Right lobe of liver (tissue), 4 donors: ENCODE data around the gene FAM174C.

ENCODE experiments used
- POLR2A ChIP-seq: fragments of 450-650 bp; IDR thresholded peaks from one replicate; pipeline ENCODE4 v1.6.1; 2017; ENCODE audit warnings: antibody characterized with exemption, mild to moderate bottlenecking
- TF ChIP-seq, protein P1 (sequence below), 4 donors: fragments of 200-600 bp in 3 of 4; fragments of 450-650 bp in 1 of 4; IDR thresholded peaks; one replicate each; pipeline versions ENCODE4 v1.5.1 to v1.8.0; 2016 to 2022; ENCODE audit warnings: antibody characterized with exemption in 4 of 4, mild to moderate bottlenecking in 2 of 4
- donor health status: DM: no; HTN: no; CAD: no.
- donor health status: DM: no; HTN: no; CAD: no.
- donor health status: DM: no; HTN: yes; CAD: no.

DNA sequence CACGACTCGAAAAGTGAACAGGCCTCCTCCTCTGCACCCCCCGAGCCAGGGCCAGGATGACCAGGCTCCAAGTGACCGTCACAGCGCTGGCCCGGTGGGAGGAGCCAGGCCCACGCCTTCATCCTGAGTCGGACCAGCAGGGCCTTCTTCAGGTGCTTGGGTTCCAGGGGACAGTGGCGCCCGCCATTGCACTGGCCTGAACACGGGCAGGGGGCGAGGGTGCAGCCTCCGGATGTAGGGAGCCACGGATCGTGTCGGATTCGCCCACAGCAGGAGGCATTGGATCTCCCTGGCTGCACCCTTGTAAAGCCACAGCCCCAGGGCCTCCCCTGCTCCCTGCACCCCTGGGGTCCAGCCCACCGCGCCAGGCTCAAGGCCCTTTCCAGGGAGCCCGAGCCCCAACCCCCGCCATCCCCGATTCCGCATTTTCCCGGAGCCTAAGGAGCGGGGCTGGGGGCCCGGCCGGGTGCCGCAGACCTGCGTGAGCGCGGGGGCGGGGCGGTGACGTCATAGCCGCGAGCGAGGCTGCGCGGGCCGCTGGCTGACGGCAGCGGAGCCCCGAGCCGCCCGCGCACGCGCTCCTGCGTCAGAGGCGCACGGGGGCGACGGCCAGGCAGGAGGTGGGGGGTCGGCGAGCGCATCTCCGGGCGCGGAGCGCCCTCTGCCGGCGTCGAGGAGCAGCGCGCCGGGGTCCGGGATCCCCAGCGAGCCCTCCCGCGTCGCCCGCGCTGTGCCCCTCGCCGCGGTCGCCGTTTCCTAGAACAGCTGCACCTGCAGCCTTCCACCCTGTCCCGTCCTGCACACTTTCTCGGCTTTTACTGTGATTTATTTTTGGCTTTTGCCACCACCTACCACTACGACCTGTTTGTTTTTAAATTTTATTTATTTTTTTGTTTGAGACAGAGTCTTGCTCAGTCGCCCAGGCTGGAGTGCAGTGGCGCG, 35.3 kb upstream of the FAM174C start:
- TF ChIP-seq, protein P1, sequence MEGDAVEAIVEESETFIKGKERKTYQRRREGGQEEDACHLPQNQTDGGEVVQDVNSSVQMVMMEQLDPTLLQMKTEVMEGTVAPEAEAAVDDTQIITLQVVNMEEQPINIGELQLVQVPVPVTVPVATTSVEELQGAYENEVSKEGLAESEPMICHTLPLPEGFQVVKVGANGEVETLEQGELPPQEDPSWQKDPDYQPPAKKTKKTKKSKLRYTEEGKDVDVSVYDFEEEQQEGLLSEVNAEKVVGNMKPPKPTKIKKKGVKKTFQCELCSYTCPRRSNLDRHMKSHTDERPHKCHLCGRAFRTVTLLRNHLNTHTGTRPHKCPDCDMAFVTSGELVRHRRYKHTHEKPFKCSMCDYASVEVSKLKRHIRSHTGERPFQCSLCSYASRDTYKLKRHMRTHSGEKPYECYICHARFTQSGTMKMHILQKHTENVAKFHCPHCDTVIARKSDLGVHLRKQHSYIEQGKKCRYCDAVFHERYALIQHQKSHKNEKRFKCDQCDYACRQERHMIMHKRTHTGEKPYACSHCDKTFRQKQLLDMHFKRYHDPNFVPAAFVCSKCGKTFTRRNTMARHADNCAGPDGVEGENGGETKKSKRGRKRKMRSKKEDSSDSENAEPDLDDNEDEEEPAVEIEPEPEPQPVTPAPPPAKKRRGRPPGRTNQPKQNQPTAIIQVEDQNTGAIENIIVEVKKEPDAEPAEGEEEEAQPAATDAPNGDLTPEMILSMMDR (IDR thresholded peaks at IDR 0.05), result peak; percentile 85 to 97 (median 92)
- TF ChIP-seq POLR2A, result no peak
